PC-3 (cell line): ENCODE data around the gene CRACR2B. TPM values are rescaled to one million over a fixed set of nuclear protein-coding genes. Genes with fewer than 3 reads are reported as not detected.

Experiments used
- ATAC-seq: fragments of 200-7000 bp; cut with Tn5 transposase; 2 replicates; pipeline ENCODE4 v1.9.1; 2020; ENCODE audit warnings: mild to moderate bottlenecking, moderate library complexity
- BruUV-seq: library from RNA; stranded (reverse); fragments of 400-500 nt; replicated peaks from 2 replicates; lab custom pipeline; 2021; lab: Mats Ljungman, UMichigan
- CTCF ChIA-PET: fragments of 300-600 bp; sonication (Branson Sonifier 250); formaldehyde crosslinking; loops from one replicate; lab custom pipeline; 2022; ENCODE audit warnings: antibody characterized with exemption; lab: Charles Lee
- POLR2A ChIA-PET: fragments of 300-600 bp; sonication (Branson Sonifier 250); formaldehyde crosslinking; loops from one replicate; lab custom pipeline; 2022; ENCODE audit warnings: antibody characterized with exemption; ENCODE audit not compliant: unreplicated experiment; lab: Charles Lee
- DNase-seq: peaks from one replicate; pipeline ENCODE4 v3.0.0-alpha.2; 2015
- H2AFZ ChIP-seq: fragments of 300-600 bp; sonication (generic); 2 replicates; pipeline ENCODE4 v1.6.0; 2016; ENCODE audit warnings: antibody characterized with exemption, low read length
- H3F3A ChIP-seq: fragments of 300-600 bp; sonication (generic); one replicate; pipeline ENCODE4 v1.6.0; 2017; ENCODE audit warnings: antibody characterized with exemption, low read length, control low read depth, mild to moderate bottlenecking; ENCODE audit not compliant: unreplicated experiment
- H3K27ac ChIP-seq: fragments of 300-600 bp; sonication (generic); 2 replicates; pipeline ENCODE4 v1.5.1; 2016; ENCODE audit warnings: mild to moderate bottlenecking, low read length
- H3K27me3 ChIP-seq: fragments of 300-600 bp; sonication (generic); 2 replicates; pipeline ENCODE4 v1.6.1; 2016; ENCODE audit warnings: low read length, mixed read lengths
- H3K36me3 ChIP-seq: fragments of 300-600 bp; sonication (generic); 2 replicates; pipeline ENCODE4 v1.6.1; 2016; ENCODE audit warnings: low read depth, mixed run types, low read length, mixed read lengths
- H3K4me1 ChIP-seq: fragments of 300-600 bp; sonication (generic); 2 replicates; pipeline ENCODE4 v1.5.1; 2016; ENCODE audit warnings: low read length; ENCODE audit not compliant: insufficient read depth
- H3K4me2 ChIP-seq: fragments of 300-600 bp; sonication (generic); 2 replicates; pipeline ENCODE4 v1.6.0; 2016; ENCODE audit warnings: low read length
- H3K4me3 ChIP-seq: fragments of 300-600 bp; sonication (generic); 2 replicates; pipeline ENCODE4 v1.5.1; 2016; ENCODE audit warnings: mild to moderate bottlenecking, low read length, mixed read lengths
- H3K79me2 ChIP-seq: fragments of 300-600 bp; sonication (generic); 2 replicates; pipeline ENCODE4 v1.6.1; 2017; ENCODE audit warnings: low read length, mixed read lengths
- H3K9ac ChIP-seq: fragments of 300-600 bp; sonication (generic); 2 replicates; pipeline ENCODE4 v1.6.0; 2016; ENCODE audit warnings: mild to moderate bottlenecking, low read length
- H3K9me2 ChIP-seq: fragments of 300-600 bp; sonication (generic); replicated peaks from 2 replicates; pipeline ENCODE4 v1.6.1; 2016; ENCODE audit warnings: mixed run types, low read length, mixed read lengths
- H3K9me3 ChIP-seq: fragments of 300-600 bp; sonication (generic); 2 replicates; pipeline ENCODE4 v1.6.1; 2016; ENCODE audit warnings: low read length, mixed read lengths
- H4K20me1 ChIP-seq: fragments of 300-600 bp; sonication (generic); 2 replicates; pipeline ENCODE4 v1.6.1; 2016; ENCODE audit warnings: low read length, mixed read lengths
- CTCF ChIP-seq: fragments of 300-600 bp; sonication (generic); conservative IDR thresholded peaks from 2 replicates; pipeline ENCODE4 v1.5.1; 2017; ENCODE audit warnings: antibody characterized with exemption, low read depth, mild to moderate bottlenecking, low read length
- EZH2 ChIP-seq: fragments of 300-600 bp; sonication (generic); IDR thresholded peaks from one replicate; pipeline ENCODE4 v1.6.1; 2017; ENCODE audit warnings: antibody characterized with exemption, mild to moderate bottlenecking, low read length; ENCODE audit not compliant: unreplicated experiment
- EZH2phosphoT487 ChIP-seq: fragments of 300-600 bp; sonication (generic); IDR thresholded peaks from 2 replicates; pipeline ENCODE4 v1.6.1; 2018; ENCODE audit warnings: mild to moderate bottlenecking, antibody characterized with exemption, low read length, borderline replicate concordance
- intact Hi-C: fragments of 100-400 bp; cut with micrococcal nuclease; formaldehyde crosslinking; loops from 2 replicates; pipeline ENCODE4 v1.9.0; 2023
- total RNA-seq: library from RNA; depleted of rRNA; stranded (reverse); fragments of >200 nt; gene quantifications from 2 replicates; pipeline ENCODE4 v1.2.3, GENCODE V29; 2014

CRACR2B gene
- total RNA-seq, 1 experiment from 2014 or later: 10.6 TPM

- Histone ChIP-seq H3K36me3 (no peaks in the 10 kb centered on the region), H3K4me3 (no peak overlapping the region), H3K27me3 (no peaks in the 10 kb centered on the region), H3K9ac (no peak overlapping the region), H4K20me1 (no peaks in the 10 kb centered on the region), H3F3A (no peaks in the 10 kb centered on the region), H3K4me2 (no peak overlapping the region), H3K9me3 (no peaks in the 10 kb centered on the region), H3K4me1 (no peaks in the 10 kb centered on the region), H3K79me2 (no peaks in the 10 kb centered on the region), H3K27ac (no peak overlapping the region), H3K9me2 (no peaks in the 10 kb centered on the region), H2AFZ (no peak overlapping the region)
- TF ChIP-seq CTCF: no peak
- no peak for TF ChIP-seq EZH2
- no peak for TF ChIP-seq EZH2phosphoT487
- POLR2A ChIA-PET: no interaction called here
- CTCF ChIA-PET: no interaction called here
- BruUV-seq: no TSS peak
- ATAC-seq (no peak), DNase-seq (no peak)
- intact Hi-C loops: no loop called here
Observed at GRCh38 chr11:871472-871871, 43.8 kb downstream of the CRACR2B start.

GRCh38 chr11:872799-873198 lies 45.1 kb downstream of the CRACR2B start:
- DNase-seq (no peak), ATAC-seq (no peak)
- H3K36me3 ChIP-seq: no peaks in the 10 kb centered on the region
- no peak overlapping the region for H3K4me3 ChIP-seq
- no peaks in the 10 kb centered on the region for H3K4me1 ChIP-seq
- no peak overlapping the region for H3K27ac ChIP-seq
- H3K27me3 ChIP-seq: no peaks in the 10 kb centered on the region
- no peak for TF ChIP-seq EZH2phosphoT487
- TF ChIP-seq EZH2: no peak
- no peak for TF ChIP-seq CTCF
- no peak overlapping the region for H3K9ac ChIP-seq
- H3K9me3 ChIP-seq: no peaks in the 10 kb centered on the region
- H3K4me2 ChIP-seq: no peak overlapping the region
- intact Hi-C loops: no loop called here
- no peaks in the 10 kb centered on the region for H3K9me2 ChIP-seq
- ChIA-PET CTCF (no interaction called here), POLR2A (no interaction called here)
- no peaks in the 10 kb centered on the region for H3F3A ChIP-seq
- no peaks in the 10 kb centered on the region for H3K79me2 ChIP-seq
- no peaks in the 10 kb centered on the region for H4K20me1 ChIP-seq
- no TSS peak for BruUV-seq
- H2AFZ ChIP-seq: no peak overlapping the region

GRCh38 chr11:873706-874105 lies 46.0 kb downstream of the CRACR2B start:
- BruUV-seq: no TSS peak
- intact Hi-C loops: no loop called here
- Histone ChIP-seq H3K4me2 (no peak overlapping the region), H3K9me2 (no peaks in the 10 kb centered on the region), H2AFZ (no peak overlapping the region), H3K4me1 (no peaks in the 10 kb centered on the region), H3F3A (no peaks in the 10 kb centered on the region), H3K9me3 (no peaks in the 10 kb centered on the region), H3K79me2 (no peaks in the 10 kb centered on the region), H3K9ac (no peak overlapping the region), H3K4me3 (no peak overlapping the region), H3K27me3 (no peaks in the 10 kb centered on the region), H3K36me3 (no peaks in the 10 kb centered on the region), H4K20me1 (no peaks in the 10 kb centered on the region), H3K27ac (no peak overlapping the region)
- no peak for DNase-seq
- ATAC-seq: no peak
- POLR2A ChIA-PET: no interaction called here
- CTCF ChIA-PET: no interaction called here
- no peak for TF ChIP-seq EZH2
- no peak for TF ChIP-seq CTCF
- TF ChIP-seq EZH2phosphoT487: no peak
